AG08395 (cell line): ENCODE results near the gene SAMD11.
A peak's percentile ranks its signal among the peaks of the same experiment; 100 is the strongest.

Source experiments
- DNase-seq: peaks from one replicate; pipeline ENCODE4 v3.0.0; 2012; ENCODE audit warnings: mixed read lengths, low spot score

The SAMD11 gene

GRCh38 chr1:916173-917075, 7.3 kb upstream of the SAMD11 start:
- DNase-seq, result no peak

GRCh38 chr1:917076-917459, 6.7 kb upstream of the SAMD11 start:
- no peak for DNase-seq

GRCh38 chr1:917466-918091, 6.1 kb upstream of the SAMD11 start:
- DNase-seq, result no peak

- no peak for DNase-seq
Measured at GRCh38 chr1:918353-918752, 5.4 kb upstream of the SAMD11 start.

GRCh38 chr1:918843-919242, 4.9 kb upstream of the SAMD11 start:
- no peak for DNase-seq

GRCh38 chr1:919271-919872, 4.4 kb upstream of the SAMD11 start:
- DNase-seq, result no peak

- DNase-seq, result no peak
Measured at GRCh38 chr1:920010-920409, 3.7 kb upstream of the SAMD11 start.

- DNase-seq, result no peak
Measured at GRCh38 chr1:920521-920920, 3.2 kb upstream of the SAMD11 start.

- DNase-seq, result peak; percentile 84
Measured at GRCh38 chr1:921011-921837, 2.5 kb upstream of the SAMD11 start.

- no peak for DNase-seq
Measured at GRCh38 chr1:923991-924655, 400 bp downstream of the SAMD11 start.

- DNase-seq, result no peak
Measured at GRCh38 chr1:924656-925560, 1.2 kb downstream of the SAMD11 start.

GRCh38 chr1:925561-926421, 2.1 kb downstream of the SAMD11 start:
- peak; percentile 67 for DNase-seq

- DNase-seq, result no peak
Measured at GRCh38 chr1:927234-927633, 3.5 kb downstream of the SAMD11 start.

GRCh38 chr1:927748-928147, 4.0 kb downstream of the SAMD11 start:
- DNase-seq, result no peak

GRCh38 chr1:928825-929661, 5.3 kb downstream of the SAMD11 start:
- DNase-seq, result no peak

GRCh38 chr1:929712-930632, 6.2 kb downstream of the SAMD11 start:
- no peak for DNase-seq

- DNase-seq, result no peak
Measured at GRCh38 chr1:930633-931138, 7.0 kb downstream of the SAMD11 start.
